HepG2 (cell line): Measurements from ENCODE around the gene NFYC. TPM values are rescaled to one million over a fixed set of nuclear protein-coding genes. Genes with fewer than 3 reads are reported as not detected.

ENCODE experiments used
- ATAC-seq: fragments of 200-7000 bp; cut with Tn5 transposase; 3 replicates; pipeline ENCODE4 v1.9.1; 2020; ENCODE audit warnings: mild to moderate bottlenecking, moderate library complexity
- BruUV-seq: library from RNA; stranded (reverse); fragments of 400-500 nt; replicated peaks from 2 replicates; lab custom pipeline; 2021; lab: Mats Ljungman, UMichigan
- CTCF ChIA-PET: fragments of 300-600 bp; formaldehyde crosslinking; extraction: SDS; loops from one replicate; lab custom pipeline; 2021; ENCODE audit warnings: low total read pairs, inconsistent platforms, low intra/inter-chr PET ratio; lab: Yijun Ruan, JAX
- POLR2A ChIA-PET: fragments of 350-600 bp; sonication (Branson Sonifier 250); formaldehyde crosslinking; loops from one replicate; lab custom pipeline; 2020; ENCODE audit warnings: antibody characterized with exemption, inconsistent platforms; lab: Yijun Ruan, JAX
- DNase-seq: peaks from one replicate; pipeline ENCODE4 v3.0.0-alpha.2; 2015; ENCODE audit warnings: low spot score
- FAIRE-seq: peaks from 3 replicates; lab custom pipeline; 2011; peaks lifted over from hg19 to GRCh38; lab: Jason Lieb, UNC
- H2AFZ ChIP-seq: one replicate; pipeline ENCODE4 v1.6.1; 2011; ENCODE audit warnings: low read length, inconsistent platforms
- H3K27ac ChIP-seq: fragments of 300-600 bp; 3 replicates; pipeline ENCODE4 v1.8.0; 2011; ENCODE audit warnings: mixed run types, mild to moderate bottlenecking, mixed read lengths, low read length, inconsistent platforms; ENCODE audit not compliant: insufficient read depth; ENCODE audit errors: extremely low read length
- H3K27me3 ChIP-seq, 2 experiments: fragments of 200-600 bp in 1 of 2; 2 replicates in 1 of 2; 3 replicates in 1 of 2; pipeline versions ENCODE4 v1.6.0 to v1.8.0; 2011; ENCODE audit warnings: low read length in 2 of 2, mild to moderate bottlenecking in 2 of 2, moderate library complexity in 2 of 2, inconsistent platforms in 1 of 2; ENCODE audit not compliant: insufficient read depth in 2 of 2, control insufficient read depth in 1 of 2
- H3K36me3 ChIP-seq, 2 experiments: fragments of 200-600 bp in 1 of 2; replicated peaks in 1 of 2; 2 replicates in 1 of 2; 3 replicates in 1 of 2; pipeline versions ENCODE4 v1.5.1 to v1.8.0; 2011; ENCODE audit warnings: low read length in 2 of 2, inconsistent platforms in 1 of 2; ENCODE audit not compliant: insufficient read depth in 2 of 2, control insufficient read depth in 1 of 2
- H3K4me1 ChIP-seq: 2 replicates; pipeline ENCODE4 v1.5.1; 2012; ENCODE audit warnings: low read length, inconsistent platforms; ENCODE audit not compliant: insufficient read depth
- H3K4me2 ChIP-seq: 2 replicates; pipeline ENCODE4 v1.6.0; 2011; ENCODE audit warnings: low read depth, low read length, inconsistent platforms
- H3K4me3 ChIP-seq, 3 experiments: fragments of 200-600 bp in 1 of 3; sonication (generic), shearing (Covaris generic) in 1 of 3; replicated peaks in 1 of 3; 2 replicates each; pipeline ENCODE4 v1.5.1; 2011 to 2016; ENCODE audit warnings: low read length in 3 of 3, inconsistent platforms in 2 of 3, low read depth in 2 of 3, mild to moderate bottlenecking in 2 of 3, control low read depth in 1 of 3, mixed read lengths in 1 of 3; ENCODE audit not compliant: insufficient read depth in 1 of 3
- H3K79me2 ChIP-seq: one replicate; pipeline ENCODE4 v1.6.1; 2011; ENCODE audit warnings: low read length, inconsistent platforms; ENCODE audit not compliant: insufficient read depth
- H3K9ac ChIP-seq: 2 replicates; pipeline ENCODE4 v1.6.0; 2011; ENCODE audit warnings: mild to moderate bottlenecking, low read depth, low read length, inconsistent platforms; ENCODE audit not compliant: insufficient read depth
- H3K9me3 ChIP-seq: 2 replicates; pipeline ENCODE4 v1.5.1; 2012; ENCODE audit warnings: mild to moderate bottlenecking, low read length
- H4K20me1 ChIP-seq: 2 replicates; pipeline ENCODE4 v1.6.0; 2011; ENCODE audit warnings: inconsistent platforms, mild to moderate bottlenecking, low read length, moderate library complexity; ENCODE audit not compliant: insufficient read depth
- ATRX ChIP-seq: sonication (generic); formaldehyde crosslinking; IDR thresholded peaks from 2 replicates; pipeline ENCODE4 v1.4.0; 2020; ENCODE audit warnings: missing genetic modification reagents, borderline replicate concordance
- CEBPB ChIP-seq: IDR thresholded peaks from 2 replicates; pipeline ENCODE4 v1.6.1; 2011; ENCODE audit warnings: low read depth, low read length, improper control_type of control experiment, borderline replicate concordance
- CEBPG ChIP-seq: IDR thresholded peaks from 2 replicates; pipeline ENCODE4 v1.6.1; 2016
- CREB1 ChIP-seq, 2 experiments: fragments of 450-650 bp in 1 of 2; IDR thresholded peaks; 2 replicates each; pipeline ENCODE4 v1.6.1; 2016 to 2017; ENCODE audit warnings: control low read depth in 1 of 2, mild to moderate bottlenecking in 1 of 2, missing compliant biosample characterization in 1 of 2, missing genetic modification characterization in 1 of 2
- ESRRA ChIP-seq: sonication (generic); formaldehyde crosslinking; IDR thresholded peaks from 2 replicates; pipeline ENCODE4 v1.5.1; 2020; ENCODE audit warnings: mild to moderate bottlenecking, low read depth, missing genetic modification reagents
- HMG20B ChIP-seq: conservative IDR thresholded peaks from 2 replicates; pipeline ENCODE4 v1.6.1; 2016; ENCODE audit warnings: missing genetic modification reagents, missing compliant biosample characterization
- NR2C2 ChIP-seq: sonication (generic); formaldehyde crosslinking; IDR thresholded peaks from 2 replicates; pipeline ENCODE4 v1.4.0; 2020; ENCODE audit warnings: missing genetic modification reagents, mild to moderate bottlenecking, moderate library complexity, borderline replicate concordance
- NR2F2 ChIP-seq: IDR thresholded peaks from 2 replicates; pipeline ENCODE4 v1.6.1; 2012; ENCODE audit warnings: low read depth, inconsistent platforms, borderline replicate concordance
- NR2F6 ChIP-seq, 2 experiments: IDR thresholded peaks; 2 replicates each; pipeline ENCODE4 v1.6.1; 2016; ENCODE audit warnings: antibody characterized with exemption in 1 of 2, mild to moderate bottlenecking in 1 of 2
- PHF8 ChIP-seq: sonication (generic); formaldehyde crosslinking; IDR thresholded peaks from 2 replicates; pipeline ENCODE4 v1.5.0; 2020; ENCODE audit warnings: missing genetic modification reagents
- ZNF3 ChIP-seq: IDR thresholded peaks from 2 replicates; pipeline ENCODE4 v1.7.0; 2017; ENCODE audit warnings: inconsistent platforms
- ZNF619 ChIP-seq: sonication (generic); formaldehyde crosslinking; IDR thresholded peaks from 2 replicates; pipeline ENCODE4 v1.4.0; 2020; ENCODE audit warnings: mild to moderate bottlenecking, missing genetic modification reagents
- ZZZ3 ChIP-seq: sonication (generic); formaldehyde crosslinking; IDR thresholded peaks from 2 replicates; pipeline ENCODE4 v1.4.0; 2020; ENCODE audit warnings: missing genetic modification reagents, mild to moderate bottlenecking, borderline replicate concordance
- WGBS: methylation state at CpG from one replicate; pipeline ENCODE4 v1.1.6; 2017; ENCODE audit warnings: low lambda C conversion rate; 5-methylcytosine and 5-hydroxymethylcytosine counted together
- in situ Hi-C: cut with HindIII; loops from 2 replicates; pipeline ENCODE4 v1.10.0; 2017; ENCODE audit warnings: low pct_unique_long_range_greater_than_20kb; ENCODE audit not compliant: extremely low pct_ligation_motif_present
- intact Hi-C: fragments of 100-400 bp; cut with micrococcal nuclease; formaldehyde crosslinking; loops from one replicate; pipeline ENCODE4 v1.10.0; 2022; ENCODE audit not compliant: unreplicated experiment
- polyA plus RNA-seq, 8 experiments: library from polyadenylated mRNA; depleted of rRNA in 3 of 8; stranded (reverse) in 7 of 8; unstranded in 1 of 8; fragments of >200 nt; fragmentation: Illumina TruSeq in 4 of 8; extraction: Trizol in 4 of 8; gene quantifications; 2 replicates each; pipeline versions ENCODE4 v1.2.1 to v1.2.3, GENCODE V29; 2011 to 2016; ENCODE audit warnings: low read depth in 4 of 8, missing spikeins in 1 of 8, mixed read lengths in 1 of 8; ENCODE audit not compliant: insufficient read depth in 1 of 8
- total RNA-seq, 5 experiments: library from RNA; depleted of rRNA; stranded (reverse); fragments of >200 nt; fragmentation: Illumina TruSeq; extraction: Trizol; gene quantifications; 2 replicates each; pipeline ENCODE4 v1.2.3, GENCODE V29; 2016; ENCODE audit warnings: low read depth in 1 of 5

Gene NFYC
- total and polyA plus RNA-seq, 2 of the 13 experiments (the other 11 are each of a cell fraction or from before 2014, with no cell fraction given), result 33.9 to 73.7 TPM

GRCh38 chr1:40739455-40740008, 48.0 kb downstream of the NFYC start (continued):
- TF ChIP-seq ZNF619, result no peak

GRCh38 chr1:40740039-40740996, 48.8 kb downstream of the NFYC start:
- DNase-seq, result peak; percentile 24
- H4K20me1 ChIP-seq, result no peaks in the 10 kb centered on the region
- no peaks in the 10 kb centered on the region for H3K9me3 ChIP-seq
- in situ Hi-C loops, result no loop called here
- H3K4me2 ChIP-seq, result no peak overlapping the region
- 61% methylated on average over 6 of the region's 6 CpGs for WGBS
- no peak overlapping the region for H3K9ac ChIP-seq
- ATAC-seq, result peak; percentile 45; the same call in 2 of the 3 replicates
- peaks cover 46% of the 10 kb centered on the region for H3K79me2 ChIP-seq
- no peak overlapping the region for H2AFZ ChIP-seq
- peaks cover 43% of the 10 kb centered on the region for H3K4me1 ChIP-seq
- intact Hi-C loops, result no loop called here
- ChIA-PET POLR2A (interaction anchor here (1.1 to 1.4 kb wide), 2 partner anchors 18 to 49 kb away, joined by 3 to 4 read pairs; partner anchors contain the start of gene NFYC), CTCF (no interaction called here)
- no peaks in the 10 kb centered on the region for H3K27me3 ChIP-seq
- no TSS peak for BruUV-seq
- H3K4me3 ChIP-seq, result no peak overlapping the region
- FAIRE-seq, result no peak
- peaks cover 12 to 77% of the 10 kb centered on the region in 2 experiments for H3K36me3 ChIP-seq
- no peak overlapping the region for H3K27ac ChIP-seq
- TF ChIP-seq CEBPB (peak; percentile 27; the same call in 1 of the 2 replicates), ESRRA (CRISPR knock-in tag) (no peak), CEBPG (peak; percentile 42; the same call in 1 of the 2 replicates), CREB1 (IDR thresholded peaks at IDR 0.05) (no peak), CREB1 (CRISPR knock-in tag; IDR thresholded peaks at IDR 0.05) (peak; percentile 44; the same call in 1 of the 2 replicates), HMG20B (CRISPR knock-in tag) (no peak), ATRX (no peak), PHF8 (CRISPR knock-in tag) (no peak), ZNF3 (CRISPR knock-in tag) (peak; percentile 72; the same call in 1 of the 2 replicates), NR2F6 (IDR thresholded peaks at IDR 0.05) (peak; percentile 55; the same call in 1 of the 2 replicates), NR2F6 (CRISPR knock-in tag; IDR thresholded peaks at IDR 0.05) (peak; percentile 25; the same call in 1 of the 2 replicates), NR2C2 (CRISPR knock-in tag) (peak; percentile 71), NR2F2 (peak; percentile 44; the same call in 1 of the 2 replicates), ZZZ3 (CRISPR knock-in tag) (no peak)
